WERI-Rb-1 (cell line): ENCODE results near the gene MAPK14.
"Not testable (repeated sequence)": the region's sequence is repeated elsewhere in the genome, so short reads cannot be mapped to it uniquely, and the experiment has no call there.

ENCODE experiments used
- DNase-seq: peaks from one replicate; pipeline ENCODE4 v3.0.0-alpha.2; 2020
- H3K27ac ChIP-seq: fragments of 250-450 bp; sonication (Bioruptor Pico); 2 replicates; pipeline ENCODE4 v1.5.1; 2020; ENCODE audit warnings: mild to moderate bottlenecking, moderate library complexity
- H3K27me3 ChIP-seq: fragments of 250-450 bp; sonication (Bioruptor Pico); 2 replicates; pipeline ENCODE4 v1.5.1; 2021; ENCODE audit warnings: mild to moderate bottlenecking, low read depth, moderate library complexity; ENCODE audit not compliant: insufficient read depth, severe bottlenecking
- H3K36me3 ChIP-seq: fragments of 250-450 bp; sonication (Bioruptor Pico); 2 replicates; pipeline ENCODE4 v1.5.1; 2020; ENCODE audit warnings: mild to moderate bottlenecking, moderate library complexity
- H3K4me3 ChIP-seq: 2 replicates; pipeline ENCODE4 v1.5.1; 2011; ENCODE audit warnings: low read depth, mild to moderate bottlenecking, control low read depth, low read length
- H3K9me3 ChIP-seq: fragments of 250-450 bp; sonication (Bioruptor Pico); 2 replicates; pipeline ENCODE4 v1.5.1; 2021; ENCODE audit warnings: mild to moderate bottlenecking, moderate library complexity; ENCODE audit not compliant: severe bottlenecking
- CTCF ChIP-seq: IDR thresholded peaks from 2 replicates; pipeline ENCODE4 v1.5.1; 2011; ENCODE audit warnings: low read depth, mild to moderate bottlenecking, control low read depth, inconsistent platforms, low read length

Gene MAPK14

GRCh38 chr6:36027501-36028087 lies at the start of gene MAPK14:
TSS of gene MAPK14 (plus strand) at chr6:36027808. CDS start at chr6:36028158, 350 bp downstream.
- peaks cover 15% of the 10 kb centered on the region for H3K36me3 ChIP-seq
- no peaks in the 10 kb centered on the region for H3K9me3 ChIP-seq
- peak; percentile 98 for TF ChIP-seq CTCF
- H3K27ac ChIP-seq: peak within 1 kb of the TSS; percentile 94
- no peaks in the 10 kb centered on the region for H3K27me3 ChIP-seq
- peak within 1 kb of the TSS; percentile 66 for H3K4me3 ChIP-seq
- peak; percentile 100 for DNase-seq

- DNase-seq, H3K27ac ChIP-seq, H3K36me3 ChIP-seq, H3K27me3 ChIP-seq, H3K4me3 ChIP-seq, H3K9me3 ChIP-seq: not testable (repeated sequence)
These were observed 47.5 kb upstream of the MAPK14 start for GRCh38 chr6:35980126-35980525.

GRCh38 chr6:35980991-35981645 lies 46.5 kb upstream of the MAPK14 start:
- no peak for TF ChIP-seq CTCF
- no peak for DNase-seq
- H3K27ac ChIP-seq: no peak overlapping the region
- H3K9me3 ChIP-seq: no peaks in the 10 kb centered on the region
- H3K27me3 ChIP-seq: no peaks in the 10 kb centered on the region
- H3K4me3 ChIP-seq: no peak overlapping the region
- no peaks in the 10 kb centered on the region for H3K36me3 ChIP-seq

GRCh38 chr6:35984701-35985100 lies 42.9 kb upstream of the MAPK14 start:
- Histone ChIP-seq H3K9me3 (no peaks in the 10 kb centered on the region), H3K27ac (no peak overlapping the region), H3K4me3 (no peak overlapping the region), H3K27me3 (no peaks in the 10 kb centered on the region), H3K36me3 (no peaks in the 10 kb centered on the region)
- no peak for DNase-seq
- no peak for TF ChIP-seq CTCF

- not testable (repeated sequence) for H3K9me3 ChIP-seq, H3K27ac ChIP-seq, H3K4me3 ChIP-seq, H3K27me3 ChIP-seq, DNase-seq, H3K36me3 ChIP-seq
These were observed 39.6 kb upstream of the MAPK14 start for GRCh38 chr6:35988047-35988446.

GRCh38 chr6:35993150-35993549 lies 34.5 kb upstream of the MAPK14 start:
- Histone ChIP-seq H3K36me3 (no peaks in the 10 kb centered on the region), H3K4me3 (no peak overlapping the region), H3K27ac (no peak overlapping the region), H3K9me3 (peaks cover 6% of the 10 kb centered on the region), H3K27me3 (no peaks in the 10 kb centered on the region)
- no peak for DNase-seq
- no peak for TF ChIP-seq CTCF

GRCh38 chr6:36000451-36000850 lies 27.2 kb upstream of the MAPK14 start:
- Histone ChIP-seq H3K27ac (no peak overlapping the region), H3K36me3 (no peaks in the 10 kb centered on the region), H3K4me3 (no peak overlapping the region), H3K27me3 (no peaks in the 10 kb centered on the region), H3K9me3 (peaks cover under 1% of the 10 kb centered on the region)
- no peak for DNase-seq
- no peak for TF ChIP-seq CTCF
